Thoracic aorta (tissue), 2 donors: Measurements from ENCODE around the gene DDIT3. TPM values are rescaled to one million over a fixed set of nuclear protein-coding genes. Genes with fewer than 3 reads are reported as not detected.

ENCODE experiments used
- ATAC-seq: fragments of 150-250 bp; one replicate; pipeline ENCODE4 v1.8.0; 2017; ENCODE audit warnings: low read depth; ENCODE audit not compliant: insufficient number of reproducible peaks, low FRiP score
- DNase-seq: peaks from one replicate; pipeline ENCODE4 v3.0.0-alpha.2; 2020; ENCODE audit warnings: low spot score
- H3K27ac ChIP-seq, 2 donors: fragments of 200-600 bp; sonication (generic); 1 replicate in 1 of 2; 2 replicates in 1 of 2; pipeline ENCODE4 v1.5.1; 2016; ENCODE audit warnings: mild to moderate bottlenecking in 2 of 2, moderate library complexity in 2 of 2
- H3K27me3 ChIP-seq: fragments of 200-600 bp; sonication (generic); replicated peaks from 2 replicates; pipeline ENCODE4 v1.6.0; 2016; ENCODE audit warnings: mild to moderate bottlenecking; ENCODE audit not compliant: insufficient read depth
- H3K36me3 ChIP-seq: fragments of 200-600 bp; sonication (generic); one replicate; pipeline ENCODE4 v1.5.1; 2016
- H3K4me1 ChIP-seq, 2 donors: fragments of 200-600 bp; sonication (generic); 1 replicate in 1 of 2; 2 replicates in 1 of 2; pipeline versions ENCODE4 v1.5.1 to v1.6.0; 2016; ENCODE audit warnings: low read depth in 2 of 2, mild to moderate bottlenecking in 1 of 2; ENCODE audit not compliant: control insufficient read depth in 1 of 2
- H3K4me3 ChIP-seq: fragments of 200-600 bp; sonication (generic); 2 replicates; pipeline ENCODE4 v1.5.1; 2016; ENCODE audit warnings: mild to moderate bottlenecking
- H3K9me3 ChIP-seq: fragments of 200-600 bp; sonication (generic); 2 replicates; pipeline ENCODE4 v1.5.1; 2016
- CTCF ChIP-seq: fragments of 200-600 bp; sonication (generic); IDR thresholded peaks from one replicate; pipeline ENCODE4 v1.5.1; 2019; ENCODE audit warnings: antibody characterized with exemption
- total RNA-seq, 2 donors: library from RNA; depleted of rRNA; stranded (reverse); fragments of >200 nt; gene quantifications; one replicate each; pipeline versions ENCODE4 v1.1.0 to v1.2.3, GENCODE V29; 2016

DDIT3 gene
- total RNA-seq, 2 donors from 2014 or later: 35.5 to 39.6 TPM

- ATAC-seq (no peak), DNase-seq (no peak)
- no peaks in the 10 kb centered on the region for H3K27me3 ChIP-seq
- H3K27ac ChIP-seq: no peak overlapping the region
- H3K36me3 ChIP-seq: peaks cover 33% of the 10 kb centered on the region
- no peak overlapping the region for H3K4me3 ChIP-seq
- peaks cover 6 to 12% of the 10 kb centered on the region in 2 donors for H3K4me1 ChIP-seq
- TF ChIP-seq CTCF: no peak
- no peaks in the 10 kb centered on the region for H3K9me3 ChIP-seq
These were observed 28.7 kb downstream of the DDIT3 start for GRCh38 chr12:57491393-57492280.

DNA sequence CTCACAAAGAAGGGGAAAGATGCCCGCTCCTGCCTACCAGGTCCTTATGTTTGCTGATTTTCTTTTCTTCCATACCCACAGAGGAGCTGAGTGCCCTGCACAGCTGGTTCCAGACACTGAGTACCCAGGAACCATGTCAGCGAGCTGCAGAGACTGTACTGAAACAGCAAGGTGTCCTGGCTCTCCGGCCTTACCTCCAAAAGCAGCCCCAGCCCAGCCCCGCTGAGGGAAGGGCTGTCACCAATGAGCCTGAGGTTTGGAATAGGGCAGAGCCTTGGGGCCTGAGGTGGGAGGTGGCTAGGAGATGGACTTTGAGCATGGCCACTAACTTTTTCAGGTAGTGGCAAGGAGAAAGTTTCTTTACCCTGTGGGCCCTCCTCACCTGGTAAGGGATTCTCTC, 30.2 kb downstream of the DDIT3 start:
- H3K4me3 ChIP-seq: no peak overlapping the region
- peaks cover 6 to 12% of the 10 kb centered on the region in 2 donors for H3K4me1 ChIP-seq
- H3K27me3 ChIP-seq: no peaks in the 10 kb centered on the region
- no peaks in the 10 kb centered on the region for H3K9me3 ChIP-seq
- no peak for TF ChIP-seq CTCF
- no peak for DNase-seq
- ATAC-seq: no peak
- no peak overlapping the region for H3K27ac ChIP-seq
- H3K36me3 ChIP-seq: peaks cover 31% of the 10 kb centered on the region

DNA sequence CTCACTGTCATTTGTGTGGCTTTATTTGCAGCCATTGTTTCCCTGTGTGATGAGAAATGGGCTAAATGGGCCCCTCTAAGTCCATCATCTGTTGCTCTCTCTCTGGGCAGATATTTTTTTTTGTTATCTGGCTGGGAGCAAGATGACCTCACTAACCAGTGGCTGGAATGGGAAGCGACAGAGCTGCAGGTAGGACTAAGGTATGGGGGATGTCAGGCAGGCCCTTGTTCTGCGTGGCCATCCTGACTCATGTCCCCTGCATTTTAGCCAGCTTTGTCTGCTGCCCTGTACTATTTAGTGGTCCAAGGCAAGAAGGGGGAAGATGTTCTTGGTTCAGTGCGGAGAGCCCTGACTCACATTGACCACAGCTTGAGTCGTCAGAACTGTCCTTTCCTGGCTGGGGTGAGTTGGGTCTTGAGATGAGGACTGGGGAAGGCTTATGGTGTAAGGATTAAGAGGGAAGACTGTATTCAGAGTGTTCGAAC, 31.1 kb downstream of the DDIT3 start:
- Histone ChIP-seq H3K9me3 (no peaks in the 10 kb centered on the region), H3K4me3 (peak overlapping the region; percentile 72), H3K27ac (no peak overlapping the region), H3K27me3 (no peaks in the 10 kb centered on the region), H3K36me3 (peaks cover 31% of the 10 kb centered on the region), H3K4me1 (peaks cover 6 to 12% of the 10 kb centered on the region in 2 donors)
- DNase-seq (no peak), ATAC-seq (no peak)
- TF ChIP-seq CTCF: no peak

DNA sequence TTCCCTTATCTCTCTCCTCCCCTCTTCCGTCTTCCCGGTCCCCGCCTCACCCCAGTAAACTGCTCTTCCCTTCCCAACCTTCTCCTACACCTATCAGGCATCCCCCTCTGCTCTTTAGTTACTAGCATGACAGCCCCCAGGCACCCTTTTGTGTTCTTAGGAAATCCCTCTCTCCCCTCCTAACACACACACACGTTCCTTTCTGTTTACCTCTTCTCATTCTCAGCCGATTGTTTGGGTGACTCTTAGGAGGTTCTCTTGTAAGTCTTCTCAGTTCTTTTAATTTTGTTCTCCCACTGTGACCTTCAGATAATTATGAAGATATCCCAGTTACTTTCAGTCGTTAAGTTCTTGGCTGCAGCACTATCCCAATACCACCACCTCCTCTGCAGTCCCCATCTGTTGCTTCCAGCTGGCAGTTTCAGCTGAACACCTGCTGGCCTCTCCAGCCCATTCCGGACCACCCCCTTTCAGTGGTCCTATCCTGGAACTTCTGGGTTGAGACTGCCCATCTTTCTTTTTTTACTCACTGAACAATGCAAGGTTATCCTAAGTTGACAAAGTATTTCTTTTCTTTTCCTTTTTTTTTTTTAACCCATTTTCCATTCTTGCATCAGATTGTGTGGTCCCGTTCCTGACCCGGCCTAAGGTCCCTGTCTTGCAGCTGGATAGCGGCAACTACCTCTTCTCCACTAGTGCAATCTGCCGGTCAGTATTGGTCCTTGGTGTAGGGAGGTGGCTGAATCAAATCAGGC, 31.7 kb downstream of the DDIT3 start:
- Histone ChIP-seq H3K4me3 (peak overlapping the region; percentile 72), H3K27me3 (no peaks in the 10 kb centered on the region), H3K36me3 (peaks cover 27% of the 10 kb centered on the region), H3K4me1 (peaks cover 6 to 12% of the 10 kb centered on the region in 2 donors), H3K9me3 (no peaks in the 10 kb centered on the region), H3K27ac (peak overlapping the region; percentile 44 to 63)
- ATAC-seq: no peak
- no peak for TF ChIP-seq CTCF
- no peak for DNase-seq
